ENCODE results near the gene FAM240A. TPM values are rescaled to one million over a fixed set of nuclear protein-coding genes. Genes with fewer than 3 reads are reported as not detected.
"Not testable (repeated sequence)": the region's sequence is repeated elsewhere in the genome, so short reads cannot be mapped to it uniquely, and the experiment has no call there.

FAM240A gene
- total RNA-seq, 4 donors from 2014 or later, result 0.50 TPM; not detected in 3

DNA sequence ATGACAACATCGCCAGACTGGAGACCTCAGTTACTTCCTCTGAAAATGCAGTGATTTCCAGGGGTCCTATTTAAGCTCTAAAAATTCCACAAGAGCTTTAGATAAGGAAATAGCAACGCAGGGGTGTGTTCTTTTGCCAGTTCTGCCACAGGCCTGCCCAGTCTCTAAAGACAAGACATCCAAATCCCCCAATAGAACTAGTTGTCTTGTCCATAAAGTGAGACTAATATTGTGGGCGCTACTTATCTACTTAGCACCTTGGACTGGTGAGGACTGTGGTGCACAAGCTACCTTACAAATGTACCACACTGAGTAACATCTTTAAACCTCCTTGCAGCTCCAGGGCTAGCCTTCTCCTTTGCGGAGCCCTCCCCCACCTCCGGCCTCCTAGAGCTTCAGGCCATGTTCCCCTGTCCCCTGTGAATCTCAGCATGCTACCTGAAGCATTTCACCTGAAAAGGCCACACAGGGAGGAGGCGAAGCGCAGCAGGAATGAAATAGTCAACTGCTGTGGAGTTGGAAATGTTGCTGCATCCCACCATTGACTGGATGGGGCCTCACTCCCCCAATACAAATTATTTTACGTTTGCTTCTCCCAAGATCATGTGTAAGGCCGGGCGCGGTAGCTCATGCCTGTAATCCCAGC lies 36.6 kb upstream of the FAM240A start:
- Histone ChIP-seq H3K36me3 (no peaks in the 10 kb centered on the region), H3K27ac (no peak overlapping the region), H3K4me3 (no peak overlapping the region), H3K9me3 (no peaks in the 10 kb centered on the region), H3K27me3 (peaks cover 0 to 53% (median 1%) of the 10 kb centered on the region in 4 donors), H3K4me1 (peaks cover 0 to 15% (median 0%) of the 10 kb centered on the region in 3 donors)
- DNase-seq, result no peak
- TF ChIP-seq, protein P1, sequence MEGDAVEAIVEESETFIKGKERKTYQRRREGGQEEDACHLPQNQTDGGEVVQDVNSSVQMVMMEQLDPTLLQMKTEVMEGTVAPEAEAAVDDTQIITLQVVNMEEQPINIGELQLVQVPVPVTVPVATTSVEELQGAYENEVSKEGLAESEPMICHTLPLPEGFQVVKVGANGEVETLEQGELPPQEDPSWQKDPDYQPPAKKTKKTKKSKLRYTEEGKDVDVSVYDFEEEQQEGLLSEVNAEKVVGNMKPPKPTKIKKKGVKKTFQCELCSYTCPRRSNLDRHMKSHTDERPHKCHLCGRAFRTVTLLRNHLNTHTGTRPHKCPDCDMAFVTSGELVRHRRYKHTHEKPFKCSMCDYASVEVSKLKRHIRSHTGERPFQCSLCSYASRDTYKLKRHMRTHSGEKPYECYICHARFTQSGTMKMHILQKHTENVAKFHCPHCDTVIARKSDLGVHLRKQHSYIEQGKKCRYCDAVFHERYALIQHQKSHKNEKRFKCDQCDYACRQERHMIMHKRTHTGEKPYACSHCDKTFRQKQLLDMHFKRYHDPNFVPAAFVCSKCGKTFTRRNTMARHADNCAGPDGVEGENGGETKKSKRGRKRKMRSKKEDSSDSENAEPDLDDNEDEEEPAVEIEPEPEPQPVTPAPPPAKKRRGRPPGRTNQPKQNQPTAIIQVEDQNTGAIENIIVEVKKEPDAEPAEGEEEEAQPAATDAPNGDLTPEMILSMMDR (IDR thresholded peaks at IDR 0.05), result no peak
- intact Hi-C loops (cut with DNase I), result no loop called here
- WGBS, 2 donors, result 75 to 89% methylated on average over 8 to 11 of the region's 11 CpGs

DNA sequence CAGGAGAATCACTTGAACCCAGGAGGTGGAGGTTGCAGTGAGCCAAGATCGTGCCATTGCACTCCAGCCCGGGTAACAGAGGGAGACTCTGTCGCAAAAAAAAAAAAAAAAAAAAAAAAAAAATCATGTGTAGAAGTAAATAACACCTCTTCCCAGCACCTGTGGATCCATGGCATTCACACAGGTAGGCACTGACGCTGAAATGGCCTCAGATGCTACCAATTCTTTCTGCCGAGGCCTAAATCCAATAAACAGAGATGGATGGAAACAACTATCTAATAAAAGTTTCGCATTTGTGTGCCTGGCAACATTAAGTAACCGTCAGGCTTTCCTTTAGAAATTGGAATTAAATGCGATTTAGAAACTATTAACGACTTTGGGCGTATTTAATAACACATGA lies 35.9 kb upstream of the FAM240A start:
- Histone ChIP-seq H3K4me3 (no peak overlapping the region), H3K27ac (no peak overlapping the region), H3K9me3 (no peaks in the 10 kb centered on the region), H3K27me3 (peaks cover 0 to 57% (median 1%) of the 10 kb centered on the region in 4 donors), H3K36me3 (no peaks in the 10 kb centered on the region), H3K4me1 (peaks cover 0 to 15% (median 0%) of the 10 kb centered on the region in 3 donors)
- no peak for DNase-seq
- intact Hi-C loops (cut with DNase I), result no loop called here
- TF ChIP-seq, protein P1 (IDR thresholded peaks at IDR 0.05), result no peak
- TF ChIP-seq POLR2A (IDR thresholded peaks at IDR 0.05), result no peak
- 71 to 79% methylated on average over 10 of the region's 10 CpGs for WGBS, 2 donors

DNA sequence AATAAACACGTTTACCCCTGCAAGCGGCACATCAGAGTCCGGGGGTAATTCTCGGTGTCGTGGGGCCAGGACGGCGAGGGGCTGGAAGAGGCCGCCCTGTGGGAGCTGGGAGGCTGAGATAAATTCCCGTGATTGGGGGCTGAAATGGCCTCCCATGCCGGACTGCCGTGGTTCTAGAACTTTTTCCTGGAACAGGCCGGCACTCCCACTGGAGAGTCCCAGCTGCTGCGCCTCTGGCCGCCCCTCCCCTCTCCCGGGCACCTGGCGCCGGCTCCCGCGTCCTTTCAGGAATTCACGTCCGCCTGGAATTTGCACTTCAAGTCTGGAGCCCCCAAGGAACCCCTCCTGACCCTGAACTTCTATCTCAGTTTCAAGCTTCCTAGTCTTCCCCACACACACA lies 35.4 kb upstream of the FAM240A start:
- intact Hi-C loops (cut with DNase I), result no loop called here
- H3K27me3 ChIP-seq, result peaks cover 0 to 60% (median 1%) of the 10 kb centered on the region in 4 donors
- peaks cover 0 to 15% (median 0%) of the 10 kb centered on the region in 3 donors for H3K4me1 ChIP-seq
- 53 to 54% methylated on average over 15 to 18 of the region's 21 CpGs for WGBS, 2 donors
- no peak for DNase-seq
- no peaks in the 10 kb centered on the region for H3K9me3 ChIP-seq
- no peak overlapping the region for H3K27ac ChIP-seq
- TF ChIP-seq, protein P1 (IDR thresholded peaks at IDR 0.05), result no peak
- TF ChIP-seq POLR2A (IDR thresholded peaks at IDR 0.05), result no peak
- H3K36me3 ChIP-seq, result no peaks in the 10 kb centered on the region
- no peak overlapping the region for H3K4me3 ChIP-seq

DNA sequence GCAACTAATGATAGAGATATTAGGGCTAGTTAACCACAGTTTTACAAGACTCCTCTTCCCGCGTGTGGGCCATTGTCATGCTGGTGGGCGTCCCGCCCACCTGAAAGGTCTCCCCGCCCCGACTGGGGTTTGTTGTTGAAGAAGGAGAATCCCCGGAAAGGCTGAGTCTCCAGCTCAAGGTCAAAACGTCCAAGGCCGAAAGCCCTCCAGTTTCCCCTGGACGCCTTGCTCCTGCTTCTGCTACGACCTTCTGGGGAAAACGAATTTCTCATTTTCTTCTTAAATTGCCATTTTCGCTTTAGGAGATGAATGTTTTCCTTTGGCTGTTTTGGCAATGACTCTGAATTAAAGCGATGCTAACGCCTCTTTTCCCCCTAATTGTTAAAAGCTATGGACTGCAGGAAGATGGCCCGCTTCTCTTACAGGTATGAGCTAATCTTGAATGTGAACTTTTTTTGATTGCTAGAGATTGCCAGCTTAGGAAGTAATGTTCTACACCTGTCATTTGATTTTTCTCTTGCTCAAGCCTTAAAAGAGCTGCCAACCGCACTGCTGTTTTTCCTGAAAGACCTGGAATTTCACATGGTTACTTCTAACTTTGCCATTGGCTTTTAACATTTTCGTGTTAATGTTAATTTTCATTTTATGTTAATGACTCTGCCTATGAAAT lies 34.6 kb upstream of the FAM240A start:
- H3K9me3 ChIP-seq; DNase-seq; intact Hi-C loops (cut with DNase I); H3K4me3 ChIP-seq; H3K36me3 ChIP-seq; H3K27ac ChIP-seq: not testable (repeated sequence)
- H3K4me1 ChIP-seq, result peaks cover 0 to 15% (median 0%) of the 10 kb centered on the region in 3 donors
- 75 to 79% methylated on average over 9 to 15 of the region's 18 CpGs for WGBS, 2 donors
- H3K27me3 ChIP-seq, result peaks cover 0 to 62% (median 1%) of the 10 kb centered on the region in 4 donors

DNA sequence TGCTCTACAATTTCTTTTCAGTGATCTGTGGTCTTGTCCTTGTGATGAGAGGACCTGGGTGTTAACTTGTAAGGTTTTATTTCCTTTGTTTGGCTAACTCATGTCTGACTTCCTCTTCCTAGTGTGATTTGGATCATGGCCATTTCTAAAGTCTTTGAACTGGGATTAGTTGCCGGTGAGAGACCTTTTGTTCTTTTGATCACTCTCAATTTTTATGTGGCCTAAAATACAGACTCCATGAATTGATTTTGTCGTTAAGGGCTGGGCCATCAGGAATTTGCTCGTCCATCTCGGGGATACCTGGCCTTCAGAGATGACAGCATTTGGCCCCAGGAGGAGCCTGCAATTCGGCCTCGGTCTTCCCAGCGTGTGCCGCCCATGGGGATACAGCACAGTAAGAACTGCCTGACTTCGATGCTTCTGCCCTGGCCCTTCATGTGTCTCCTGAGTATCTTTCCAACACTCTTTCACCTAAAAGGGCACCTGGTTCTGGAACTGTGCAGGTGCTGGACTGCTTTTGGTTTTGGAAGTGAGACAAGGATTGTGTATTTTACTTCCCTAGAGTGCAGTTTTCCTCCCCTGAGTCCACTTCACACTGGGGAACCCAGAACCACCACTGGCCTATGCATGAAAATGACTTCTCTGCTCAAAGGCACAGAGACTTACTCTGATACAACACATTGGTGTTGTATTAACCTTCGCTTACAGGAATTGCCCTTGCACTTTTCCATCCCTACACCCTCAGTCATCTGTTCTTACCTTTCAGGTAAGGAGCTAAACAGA lies 33.2 kb upstream of the FAM240A start:
- Histone ChIP-seq H3K4me3 (no peak overlapping the region), H3K27me3 (peaks cover 0 to 63% (median 1%) of the 10 kb centered on the region in 4 donors), H3K9me3 (no peaks in the 10 kb centered on the region), H3K36me3 (no peaks in the 10 kb centered on the region), H3K4me1 (peaks cover 0 to 15% (median 0%) of the 10 kb centered on the region in 3 donors), H3K27ac (no peak overlapping the region)
- intact Hi-C loops (cut with DNase I), result no loop called here
- DNase-seq, result no peak
- TF ChIP-seq, protein P1 (IDR thresholded peaks at IDR 0.05), result no peak
- TF ChIP-seq POLR2A (IDR thresholded peaks at IDR 0.05), result no peak
- whole genome bisulfite sequencing, 2 donors, result 52 to 57% methylated on average over 10 of the region's 10 CpGs
